A549 treated with CORT108297 at 1 μM for 4 hours (cell line): ENCODE measurements around the gene KCTD16. TPM values are rescaled to one million over a fixed set of nuclear protein-coding genes. Genes with fewer than 3 reads are reported as not detected.

Source experiments
- total RNA-seq: library from RNA; stranded (reverse); fragments of 200-300 nt; extraction: Qiagen RNA extraction; gene quantifications from 5 replicates; pipeline ENCODE4 v1.2.3, GENCODE V29; 2022

The KCTD16 gene
- total RNA-seq = 0.01 to 0.06 TPM (median 0.05 TPM) in 5 replicates

DNA sequence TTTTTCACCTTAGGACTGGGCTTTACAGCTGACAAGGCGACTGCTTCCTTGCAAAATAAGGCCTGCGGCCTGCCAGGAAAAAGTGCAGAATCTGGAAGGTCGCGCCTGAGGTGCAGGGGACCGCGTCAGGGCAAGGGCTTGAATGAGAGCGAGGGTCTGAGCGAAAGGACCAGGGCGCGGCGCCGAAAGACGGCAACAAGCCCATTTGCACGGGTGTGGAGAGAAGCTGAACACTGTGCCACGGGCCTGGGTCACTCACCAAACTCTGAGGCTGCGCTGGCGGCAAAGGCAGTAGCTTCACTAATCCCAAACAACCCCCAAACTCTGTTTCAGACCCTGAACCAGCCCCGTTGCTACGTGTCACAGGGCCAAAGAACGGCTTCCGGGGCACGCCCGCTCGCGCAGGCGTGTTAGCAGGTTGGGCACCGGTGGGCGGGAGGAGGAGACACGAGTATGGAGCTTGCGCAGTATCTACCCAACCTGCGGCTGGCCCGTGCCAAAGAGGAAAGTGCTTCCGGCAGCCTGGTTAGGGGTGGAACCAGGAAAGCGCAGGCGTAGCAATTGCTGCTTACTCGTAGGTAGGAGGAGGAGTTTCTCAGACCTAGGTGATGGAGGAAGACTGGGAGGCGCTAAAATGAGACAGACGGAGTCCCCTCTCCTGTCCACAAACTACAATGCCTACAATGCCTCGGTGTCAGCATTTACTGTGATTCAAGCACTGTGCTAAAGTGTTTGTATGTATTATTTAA is at the start of gene KCTD16, which contains the start of gene YIPF5:
Gene KCTD16, plus strand, starts transcription at position 598 of the 749 bp plus-strand sequence.
Gene YIPF5, minus strand, starts transcription at position 384 of the 749 bp plus-strand sequence. CDS start 704 bp downstream, outside the sequence.

Other genes starting within 250 kb of the KCTD16 start
- 64.5 to 83.6 TPM (median 73.2 TPM) in 5 replicates for gene YIPF5, start 214 bp upstream of the KCTD16 start, total RNA-seq